HUES48 (cell line): ENCODE results near the gene CRYZL1.

Experiments used
- H3K27ac ChIP-seq: one replicate; pipeline ENCODE4 v1.7.0; 2013; ENCODE audit warnings: low read depth, low read length, inconsistent platforms
- H3K27me3 ChIP-seq: 2 replicates; pipeline ENCODE4 v1.6.1; 2013; ENCODE audit warnings: mild to moderate bottlenecking, low read length; ENCODE audit not compliant: control insufficient read depth, insufficient read depth
- H3K36me3 ChIP-seq: 2 replicates; pipeline ENCODE4 v1.6.1; 2013; ENCODE audit warnings: low read length; ENCODE audit not compliant: control insufficient read depth, insufficient read depth
- H3K4me1 ChIP-seq: 2 replicates; pipeline ENCODE4 v1.6.1; 2013; ENCODE audit warnings: mild to moderate bottlenecking, low read length; ENCODE audit not compliant: control insufficient read depth, insufficient read depth
- H3K4me3 ChIP-seq: 2 replicates; pipeline ENCODE4 v1.5.1; 2013; ENCODE audit warnings: mild to moderate bottlenecking, low read depth, low read length
- H3K9ac ChIP-seq: 2 replicates; pipeline ENCODE4 v1.6.1; 2013; ENCODE audit warnings: mild to moderate bottlenecking, low read depth, low read length, moderate library complexity
- H3K9me3 ChIP-seq: 2 replicates; pipeline ENCODE4 v1.6.1; 2013; ENCODE audit warnings: low read length; ENCODE audit not compliant: control insufficient read depth, insufficient read depth

The CRYZL1 gene

DNA sequence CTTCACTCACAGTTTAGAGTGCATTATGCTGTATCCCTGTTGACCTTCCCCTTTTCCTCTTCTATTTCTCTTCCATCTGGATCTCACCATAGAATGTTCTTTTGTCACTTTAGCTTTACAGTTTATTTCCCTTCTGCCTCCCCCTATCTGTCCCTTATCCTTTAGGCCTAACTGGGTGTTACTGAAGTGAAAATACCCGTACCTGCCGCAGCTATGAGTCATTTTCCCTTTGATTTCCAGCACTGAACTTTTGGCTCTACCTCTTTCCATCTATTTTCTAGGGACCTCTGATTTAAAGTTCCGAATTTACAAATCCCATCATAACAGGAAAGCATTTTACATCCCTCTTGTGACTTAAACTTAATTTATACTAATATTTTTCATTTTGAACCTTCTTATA lies 20.5 kb upstream of the CRYZL1 start:
- H3K4me3 ChIP-seq = no peak overlapping the region
- peaks cover 19% of the 10 kb centered on the region for H3K4me1 ChIP-seq
- H3K27me3 ChIP-seq = no peaks in the 10 kb centered on the region
- no peak overlapping the region for H3K27ac ChIP-seq
- no peaks in the 10 kb centered on the region for H3K36me3 ChIP-seq
- no peaks in the 10 kb centered on the region for H3K9me3 ChIP-seq
- no peak overlapping the region for H3K9ac ChIP-seq

DNA sequence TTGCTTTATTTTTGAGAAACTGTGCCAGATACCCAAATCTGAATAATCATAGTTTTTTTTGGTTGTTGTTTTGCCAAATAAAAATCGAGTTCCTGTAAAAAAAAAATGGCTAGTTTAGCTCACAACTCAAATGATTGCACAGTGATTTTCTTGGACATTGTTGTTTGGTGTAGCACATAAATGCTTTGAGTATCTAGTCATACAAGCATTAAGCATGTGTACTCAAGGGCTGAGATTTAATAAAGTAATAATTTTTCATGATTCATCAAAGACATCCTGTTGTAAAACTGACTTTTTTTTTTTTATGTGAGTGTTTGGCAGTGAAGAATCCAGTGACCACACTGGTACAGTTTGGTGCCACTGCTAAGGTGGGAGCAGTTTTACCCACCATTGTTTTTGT lies 19.6 kb upstream of the CRYZL1 start:
- Histone ChIP-seq H3K27ac (no peak overlapping the region), H3K4me3 (no peak overlapping the region), H3K27me3 (no peaks in the 10 kb centered on the region), H3K4me1 (peaks cover 23% of the 10 kb centered on the region), H3K36me3 (no peaks in the 10 kb centered on the region), H3K9me3 (no peaks in the 10 kb centered on the region), H3K9ac (no peak overlapping the region)

DNA sequence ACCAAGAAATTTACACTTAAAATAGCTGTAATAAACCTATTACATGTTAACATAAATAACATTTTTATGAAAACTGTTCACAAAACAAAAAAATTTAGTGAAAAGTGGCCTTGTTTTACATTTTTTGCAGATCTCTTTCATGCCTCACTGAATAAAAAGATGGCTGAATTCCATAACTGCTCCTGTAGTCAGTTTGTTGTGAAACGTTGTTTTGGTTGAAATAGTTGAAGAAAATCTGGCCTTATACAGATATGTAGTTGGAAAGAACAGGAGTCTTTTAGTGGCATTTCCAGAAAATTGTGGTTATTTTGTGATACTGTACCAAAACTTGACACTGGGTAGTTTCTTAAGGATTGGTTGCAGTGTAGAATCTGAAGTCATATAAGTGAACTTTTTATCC lies 18.9 kb upstream of the CRYZL1 start:
- H3K36me3 ChIP-seq = no peaks in the 10 kb centered on the region
- no peaks in the 10 kb centered on the region for H3K9me3 ChIP-seq
- H3K27ac ChIP-seq = no peak overlapping the region
- H3K27me3 ChIP-seq = no peaks in the 10 kb centered on the region
- no peak overlapping the region for H3K4me3 ChIP-seq
- peaks cover 29% of the 10 kb centered on the region for H3K4me1 ChIP-seq
- no peak overlapping the region for H3K9ac ChIP-seq

DNA sequence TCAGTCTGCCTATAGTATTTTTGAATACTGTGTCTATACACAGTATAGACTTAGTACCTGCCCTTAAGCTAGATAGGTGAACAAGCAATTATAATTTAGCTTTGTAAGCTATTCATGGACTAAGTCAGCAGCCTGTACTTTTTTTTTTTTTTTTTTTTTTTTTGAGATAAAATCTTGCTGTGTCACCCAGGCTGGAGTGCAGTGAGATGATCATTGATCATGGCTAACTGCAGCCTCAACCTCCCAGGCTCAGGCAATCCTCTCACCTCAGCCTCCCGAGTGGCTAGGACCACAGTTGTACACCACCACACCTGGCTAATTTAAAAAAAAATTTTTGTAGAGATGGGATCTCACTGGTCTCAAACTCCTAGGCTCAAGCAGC lies 18.0 kb upstream of the CRYZL1 start:
- Histone ChIP-seq H3K27ac (no peak overlapping the region), H3K27me3 (no peaks in the 10 kb centered on the region), H3K4me1 (peaks cover 37% of the 10 kb centered on the region), H3K9ac (no peak overlapping the region), H3K9me3 (no peaks in the 10 kb centered on the region), H3K36me3 (no peaks in the 10 kb centered on the region), H3K4me3 (no peak overlapping the region)

DNA sequence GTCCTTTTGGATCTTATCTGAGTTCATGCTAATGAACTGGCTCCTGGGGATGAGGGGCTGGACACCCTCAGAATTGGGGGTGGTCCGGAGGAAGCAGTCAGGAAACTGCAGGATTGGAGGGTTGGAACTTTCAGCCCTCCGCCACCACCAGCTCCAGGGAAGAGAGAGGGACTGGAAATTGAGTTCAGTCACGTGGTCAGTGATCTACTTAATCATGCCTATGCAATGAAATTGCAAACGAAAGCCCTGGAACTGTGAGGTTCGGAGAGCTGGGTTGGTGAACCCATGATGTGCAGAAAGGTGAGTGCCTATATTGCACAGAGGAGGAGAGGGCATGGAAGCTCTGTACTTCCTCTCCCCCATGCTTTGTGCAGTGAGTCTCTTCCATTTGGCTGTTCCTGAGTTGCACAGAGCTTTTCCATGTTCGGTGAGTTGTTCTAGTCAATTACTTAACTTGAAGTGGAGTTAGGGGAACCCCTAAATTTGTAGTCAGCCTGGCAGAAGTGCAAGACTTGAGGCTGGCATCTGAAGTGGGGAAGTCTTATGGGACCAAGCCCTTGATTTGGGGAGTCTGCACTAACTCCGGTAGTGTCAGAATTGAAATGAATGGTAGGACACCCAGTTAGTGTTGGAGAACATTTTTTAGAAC lies 17.5 kb upstream of the CRYZL1 start:
- Histone ChIP-seq H3K9me3 (no peaks in the 10 kb centered on the region), H3K27ac (no peak overlapping the region), H3K4me1 (peaks cover 40% of the 10 kb centered on the region), H3K36me3 (no peaks in the 10 kb centered on the region), H3K9ac (no peak overlapping the region), H3K4me3 (no peak overlapping the region), H3K27me3 (no peaks in the 10 kb centered on the region)

DNA sequence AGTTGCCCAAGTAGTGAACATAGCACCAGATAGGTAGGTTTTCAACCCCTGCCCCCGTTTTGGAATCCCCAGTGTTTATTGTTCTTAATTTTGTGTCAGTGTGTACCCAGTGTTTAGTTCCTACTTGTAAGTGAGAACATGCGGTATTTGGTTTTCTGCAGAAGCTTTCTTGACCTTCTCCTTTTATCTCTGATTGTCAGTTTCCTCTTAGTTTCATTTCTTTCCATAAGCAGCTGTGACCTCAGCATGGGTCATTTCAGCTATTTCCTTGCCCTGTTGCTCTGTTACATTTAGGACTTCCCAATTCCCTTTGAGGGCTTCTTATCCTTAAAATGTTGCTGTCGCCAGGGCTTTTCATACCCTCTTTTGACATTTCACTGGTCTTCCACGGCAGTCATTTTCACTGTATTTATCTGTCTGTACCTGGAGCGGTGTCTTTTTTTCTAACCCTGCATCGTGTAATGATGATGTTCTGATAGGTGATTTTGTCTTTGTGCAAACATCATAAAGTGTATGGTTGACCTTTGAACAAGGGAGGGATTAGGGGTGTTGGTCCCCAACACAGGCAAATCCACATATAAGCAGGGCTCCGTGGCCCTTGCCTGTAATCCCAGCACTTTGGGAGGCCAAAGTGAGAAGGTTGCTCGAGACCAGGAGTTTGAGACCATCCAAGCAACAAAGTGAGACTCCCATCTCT lies 15.7 kb upstream of the CRYZL1 start:
- Histone ChIP-seq H3K4me3 (no peak overlapping the region), H3K9me3 (no peaks in the 10 kb centered on the region), H3K27ac (no peak overlapping the region), H3K27me3 (no peaks in the 10 kb centered on the region), H3K4me1 (peaks cover 43% of the 10 kb centered on the region), H3K9ac (no peak overlapping the region), H3K36me3 (no peaks in the 10 kb centered on the region)

DNA sequence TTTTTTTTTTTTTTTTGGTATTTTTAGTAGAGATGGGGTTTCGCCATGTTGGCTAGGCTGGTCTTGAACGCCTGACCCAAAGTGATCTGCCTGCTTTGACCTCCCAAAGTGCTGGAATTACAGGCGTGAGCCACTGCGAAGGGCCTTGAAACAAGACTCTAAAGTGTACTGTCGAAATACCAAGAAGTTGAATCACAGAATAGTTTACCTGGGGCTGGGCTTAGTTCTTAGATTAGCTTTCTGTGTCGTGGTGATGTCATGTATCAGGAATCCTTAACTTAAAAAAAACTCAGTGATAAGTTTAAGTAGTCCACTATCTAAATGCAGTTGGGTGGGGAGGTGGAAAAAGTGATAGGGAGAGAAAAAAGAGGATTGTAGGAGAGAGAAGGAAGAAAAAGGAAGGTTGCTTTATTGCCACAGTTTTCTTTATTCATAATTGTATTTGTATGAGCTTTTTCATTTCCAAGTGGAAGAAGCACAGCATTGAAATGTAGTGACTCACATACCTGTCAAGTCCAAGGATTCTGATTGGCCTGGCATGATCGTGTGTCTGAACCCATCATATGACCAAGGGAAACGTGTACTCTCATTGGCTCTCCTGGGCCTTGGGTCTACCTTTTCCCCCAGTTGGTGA lies 14.2 kb upstream of the CRYZL1 start:
- H3K36me3 ChIP-seq = no peaks in the 10 kb centered on the region
- no peak overlapping the region for H3K4me3 ChIP-seq
- peaks cover 56% of the 10 kb centered on the region for H3K4me1 ChIP-seq
- no peaks in the 10 kb centered on the region for H3K9me3 ChIP-seq
- H3K27me3 ChIP-seq = no peaks in the 10 kb centered on the region
- H3K27ac ChIP-seq = peak overlapping the region; percentile 77
- H3K9ac ChIP-seq = no peak overlapping the region

DNA sequence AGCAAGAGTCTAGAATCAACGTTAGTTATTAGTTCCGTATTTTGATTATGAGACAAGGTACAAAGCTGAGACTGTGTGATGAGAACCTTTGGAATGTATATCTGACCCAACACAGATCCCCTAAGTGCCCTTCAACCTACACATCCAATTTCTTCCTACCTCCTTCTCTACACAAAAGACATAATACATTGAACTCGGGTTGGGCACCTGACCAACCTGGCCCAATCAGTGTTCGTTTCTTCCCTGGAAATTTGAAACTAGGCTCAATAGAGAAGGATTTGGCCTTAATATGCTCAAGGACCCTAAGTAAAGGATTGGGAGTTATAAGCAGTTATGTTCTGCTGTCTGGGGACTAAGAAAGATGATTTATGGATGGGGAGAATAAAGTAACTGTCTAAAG lies 12.9 kb upstream of the CRYZL1 start:
- 0 out of 2 replicates have a peak overlapping the region, but pooled peaks have one; percentile 0 for H3K9ac ChIP-seq
- H3K27ac ChIP-seq = peak overlapping the region; percentile 77
- peaks cover 63% of the 10 kb centered on the region for H3K4me1 ChIP-seq
- no peak overlapping the region for H3K4me3 ChIP-seq
- no peaks in the 10 kb centered on the region for H3K36me3 ChIP-seq
- H3K9me3 ChIP-seq = no peaks in the 10 kb centered on the region
- no peaks in the 10 kb centered on the region for H3K27me3 ChIP-seq

DNA sequence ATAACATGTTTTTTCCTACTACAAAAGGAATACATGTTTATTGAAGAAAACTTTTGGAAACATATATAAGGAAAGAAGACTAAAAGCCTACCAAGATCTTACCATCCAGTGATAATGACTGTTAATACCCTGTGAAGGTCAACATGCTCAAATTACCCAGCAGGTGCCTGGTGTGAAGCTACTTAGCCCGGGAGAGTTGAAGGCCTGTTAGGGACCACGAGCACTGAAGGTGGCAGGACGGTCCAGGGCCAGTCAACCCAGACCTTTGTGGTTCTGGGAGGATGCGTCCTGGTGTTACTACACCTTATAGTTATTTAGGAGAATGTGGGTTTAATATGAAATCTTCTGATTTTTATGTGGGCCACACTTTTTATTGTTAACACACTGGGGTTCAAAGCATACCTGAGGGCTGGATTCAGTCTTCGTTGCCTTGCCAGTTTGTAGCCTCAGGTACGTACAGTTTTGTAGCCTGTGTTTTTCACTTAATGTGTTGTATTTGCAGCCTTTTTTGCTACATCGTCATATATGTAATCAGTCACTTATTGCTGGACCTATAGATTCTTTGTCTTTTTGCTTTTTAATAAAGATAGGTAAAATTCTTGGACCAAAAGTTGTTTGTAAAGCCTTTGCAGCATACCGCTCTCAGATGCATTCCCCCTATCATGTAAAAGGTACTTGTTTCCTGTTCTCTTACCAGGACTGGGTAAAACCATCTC lies 10.6 kb upstream of the CRYZL1 start:
- H3K9me3 ChIP-seq = no peaks in the 10 kb centered on the region
- H3K27ac ChIP-seq = peak overlapping the region; percentile 21
- no peak overlapping the region for H3K9ac ChIP-seq
- no peaks in the 10 kb centered on the region for H3K36me3 ChIP-seq
- H3K27me3 ChIP-seq = no peaks in the 10 kb centered on the region
- no peak overlapping the region for H3K4me3 ChIP-seq
- peaks cover 55% of the 10 kb centered on the region for H3K4me1 ChIP-seq

DNA sequence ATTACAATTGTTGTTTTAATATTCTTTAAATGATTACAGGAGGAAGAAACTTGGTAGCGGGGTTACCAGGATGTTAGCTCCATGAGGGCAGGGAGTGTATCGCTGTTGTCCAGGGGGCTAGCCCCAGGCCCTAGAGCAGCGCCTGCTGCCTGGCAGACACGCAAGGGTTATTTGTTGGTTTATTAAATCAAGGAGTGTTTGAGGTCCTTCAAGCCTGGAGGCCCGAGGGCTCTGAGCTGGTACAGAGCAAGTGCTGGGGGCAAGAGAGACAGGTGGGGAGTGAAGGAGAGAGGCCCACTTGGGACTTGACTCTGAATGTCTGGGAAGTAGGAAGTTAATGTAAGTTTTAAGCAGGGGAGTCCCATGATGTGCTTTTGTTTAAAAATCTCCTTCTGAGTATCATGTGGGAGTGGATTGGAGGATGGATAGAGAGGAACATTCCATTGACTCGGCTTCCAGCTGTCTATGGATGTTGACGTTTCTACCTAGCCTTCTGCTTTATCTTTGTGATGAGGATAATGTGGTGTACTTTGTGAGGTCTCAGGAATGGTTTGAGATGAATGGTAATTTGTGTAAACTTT lies 9.5 kb upstream of the CRYZL1 start:
- peak overlapping the region; percentile 68 for H3K27ac ChIP-seq
- no peaks in the 10 kb centered on the region for H3K9me3 ChIP-seq

More for the DNA sequence above, 9.5 kb upstream of the CRYZL1 start:
- H3K36me3 ChIP-seq = no peaks in the 10 kb centered on the region
- no peak overlapping the region for H3K9ac ChIP-seq
- H3K4me3 ChIP-seq = no peak overlapping the region; the same call in 1 of the 2 replicates
- H3K27me3 ChIP-seq = no peaks in the 10 kb centered on the region
- peaks cover 50% of the 10 kb centered on the region for H3K4me1 ChIP-seq
